ENCODE results near the gene RAD18.

RAD18 gene

DNA sequence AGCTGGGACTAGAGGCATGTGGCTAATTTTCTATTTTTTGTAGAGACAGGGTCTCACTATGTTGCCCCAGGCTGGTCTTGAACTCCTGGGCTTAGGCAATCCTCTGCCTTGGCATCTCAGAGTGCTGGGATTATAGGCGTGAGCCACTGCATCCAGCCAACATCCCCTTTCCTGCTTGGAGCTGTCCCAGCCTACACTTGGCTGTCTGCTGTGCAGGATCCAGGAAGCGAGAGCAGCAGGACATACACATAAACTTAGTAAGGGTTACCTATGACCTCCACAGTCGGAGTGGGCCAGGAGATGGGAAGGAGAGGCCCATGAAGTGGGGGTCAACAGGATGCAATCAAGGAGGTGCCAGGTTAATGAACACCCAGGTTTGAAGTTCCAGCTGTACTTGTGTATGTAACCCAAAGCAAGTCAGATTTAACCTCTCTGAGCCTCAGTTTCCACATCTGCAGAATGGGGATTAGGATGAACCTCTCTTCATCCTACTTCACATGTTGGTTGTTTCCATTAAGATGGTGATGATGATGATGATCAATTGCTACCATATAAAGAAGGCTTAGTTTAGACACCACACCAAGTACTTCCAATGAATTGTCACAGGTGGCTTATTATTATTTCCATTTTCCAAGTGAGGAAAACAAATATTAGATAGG is 124.4 kb downstream of the RAD18 start:
- Mint-ChIP-seq H3K27ac (no peak overlapping the region), H3K36me3 (no peaks in the 10 kb centered on the region), H3K9me3 (ENCODE audit: low read depth) (no peaks in the 10 kb centered on the region), H3K27me3 (no peaks in the 10 kb centered on the region), H3K4me1 (ENCODE audit: low read depth) (no peaks in the 10 kb centered on the region), H3K4me3 (no peak overlapping the region)

DNA sequence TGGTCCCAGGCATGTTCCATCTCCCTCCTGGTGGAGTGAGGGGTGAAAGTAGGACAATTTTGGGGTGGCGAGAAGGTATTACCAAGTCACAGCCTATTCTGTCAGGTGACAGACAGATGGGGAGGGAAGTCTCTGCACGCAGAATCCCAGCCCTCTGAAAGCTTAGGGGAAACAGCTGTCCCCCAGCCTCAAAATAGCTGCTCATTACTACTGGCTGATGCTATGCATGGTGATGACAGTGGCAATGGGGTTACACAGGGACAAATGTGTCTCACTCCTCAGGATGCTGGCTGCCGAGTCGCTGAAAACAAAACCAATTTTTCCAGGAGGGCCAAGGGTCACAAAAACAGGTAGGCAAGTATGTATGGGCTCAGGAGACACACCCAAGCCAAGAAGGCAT is 125.0 kb downstream of the RAD18 start:
- Mint-ChIP-seq H3K4me3 (no peak overlapping the region), H3K9me3 (ENCODE audit: low read depth) (no peaks in the 10 kb centered on the region), H3K27ac (no peak overlapping the region), H3K36me3 (no peaks in the 10 kb centered on the region), H3K4me1 (ENCODE audit: low read depth) (no peaks in the 10 kb centered on the region), H3K27me3 (no peaks in the 10 kb centered on the region)

DNA sequence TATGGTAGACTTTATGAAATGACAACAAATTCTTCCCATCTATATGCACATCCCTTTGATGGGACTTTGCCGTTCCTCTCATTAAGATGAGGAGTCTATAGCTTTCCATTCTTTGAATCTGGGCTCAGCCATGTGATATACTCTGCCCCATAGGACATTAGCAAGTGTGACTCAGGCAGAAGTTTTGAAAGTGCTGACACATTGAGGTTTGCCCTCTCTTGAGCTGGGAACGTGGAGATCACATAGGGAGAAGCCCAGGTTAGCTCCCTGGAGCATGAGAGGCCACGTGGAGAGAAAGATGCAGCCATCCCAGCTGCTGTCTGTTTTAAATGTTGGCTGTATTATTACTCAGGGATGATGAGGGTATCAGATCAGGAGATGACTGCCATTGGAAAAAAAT is 126.1 kb downstream of the RAD18 start:
- Mint-ChIP-seq H3K36me3 (no peaks in the 10 kb centered on the region), H3K4me1 (ENCODE audit: low read depth) (no peaks in the 10 kb centered on the region), H3K27ac (no peak overlapping the region), H3K4me3 (no peak overlapping the region), H3K27me3 (no peaks in the 10 kb centered on the region), H3K9me3 (ENCODE audit: low read depth) (no peaks in the 10 kb centered on the region)

DNA sequence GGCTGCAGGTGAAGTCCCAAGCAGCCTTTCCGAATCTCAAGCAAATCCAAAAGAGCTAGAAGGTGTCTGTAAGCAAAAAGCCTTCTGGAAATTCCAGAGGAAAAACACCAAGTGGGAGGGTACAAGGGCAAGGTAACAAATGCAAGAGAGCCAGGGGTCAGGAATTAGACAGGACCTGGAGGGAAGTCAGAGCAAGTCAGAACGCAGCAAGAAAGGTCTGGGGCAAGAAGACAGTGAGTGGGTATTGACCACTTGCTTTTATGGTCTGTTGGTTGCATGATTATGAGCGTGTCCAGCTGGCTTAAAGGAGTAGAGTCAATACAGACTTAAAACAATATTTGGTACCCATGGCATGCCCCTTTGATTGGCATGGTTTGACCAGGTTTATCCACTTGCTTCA is 127.2 kb downstream of the RAD18 start:
- no peak overlapping the region for H3K4me3 Mint-ChIP-seq
- H3K9me3 Mint-ChIP-seq (ENCODE audit: low read depth), result no peaks in the 10 kb centered on the region
- no peak overlapping the region for H3K27ac Mint-ChIP-seq
- H3K27me3 Mint-ChIP-seq, result no peaks in the 10 kb centered on the region
- H3K36me3 Mint-ChIP-seq, result no peaks in the 10 kb centered on the region
- no peaks in the 10 kb centered on the region for H3K4me1 Mint-ChIP-seq (ENCODE audit: low read depth)

DNA sequence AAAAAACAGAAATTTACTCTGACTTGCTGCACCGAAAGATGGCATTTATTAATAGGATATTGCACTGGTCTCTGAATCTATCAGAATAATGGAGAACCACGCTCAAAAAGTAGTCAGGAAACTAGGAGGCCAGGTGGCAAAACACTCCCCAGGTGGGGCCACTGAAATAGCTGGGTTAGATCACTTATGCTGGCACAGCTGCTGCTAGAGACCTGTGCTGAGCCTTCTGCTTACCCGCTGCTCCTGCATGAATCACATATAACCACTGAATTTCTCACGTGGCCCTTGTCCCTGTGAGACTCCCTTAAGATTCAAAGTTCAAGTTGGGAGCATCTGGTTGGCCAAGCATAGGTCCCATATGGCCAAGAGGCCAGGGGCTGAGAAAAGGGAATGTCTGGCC is 127.9 kb downstream of the RAD18 start:
- Mint-ChIP-seq H3K27me3 (no peaks in the 10 kb centered on the region), H3K9me3 (ENCODE audit: low read depth) (no peaks in the 10 kb centered on the region), H3K27ac (no peak overlapping the region), H3K36me3 (no peaks in the 10 kb centered on the region), H3K4me3 (no peak overlapping the region), H3K4me1 (ENCODE audit: low read depth) (no peaks in the 10 kb centered on the region)

DNA sequence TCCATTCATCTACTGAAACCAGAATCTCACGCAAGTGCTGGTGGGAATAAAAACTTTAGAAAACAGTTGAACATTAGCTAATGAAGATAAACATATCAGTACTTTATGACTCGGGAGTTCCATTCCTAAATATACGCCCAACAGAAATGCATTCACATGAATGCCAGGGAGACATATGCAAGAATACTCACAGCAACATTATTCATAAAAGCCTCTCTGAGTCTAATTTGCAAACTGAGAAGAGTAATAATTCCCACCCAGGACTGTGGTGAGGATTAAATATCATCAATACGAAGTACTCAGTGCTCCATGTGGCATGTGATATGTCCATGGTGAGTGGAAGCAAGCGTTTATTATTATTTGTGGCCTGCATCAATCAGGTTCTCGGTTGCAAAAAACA is 128.3 kb downstream of the RAD18 start:
- Mint-ChIP-seq H3K4me3 (no peak overlapping the region), H3K27ac (no peak overlapping the region), H3K9me3 (ENCODE audit: low read depth) (no peaks in the 10 kb centered on the region)

DNA sequence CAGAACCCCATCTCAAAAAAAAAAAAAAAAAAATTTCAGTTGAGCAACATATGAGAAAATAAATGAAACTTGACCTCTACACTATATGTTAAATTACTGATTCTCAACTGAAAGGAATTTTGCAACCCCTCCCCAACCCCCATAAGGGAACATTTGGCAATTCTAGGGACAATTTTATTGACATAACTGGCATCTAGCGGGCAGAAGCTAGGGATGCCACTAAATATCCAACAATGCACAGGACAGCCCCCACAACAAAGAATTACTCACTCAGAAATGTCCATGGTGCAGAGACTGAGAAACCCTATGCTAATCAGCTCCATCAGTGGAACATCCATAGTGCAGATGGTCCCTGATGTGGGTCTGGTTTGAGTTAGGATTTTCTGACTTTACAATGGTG is 135.6 kb downstream of the RAD18 start:
- no peaks in the 10 kb centered on the region for H3K4me1 Mint-ChIP-seq (ENCODE audit: low read depth)
- H3K27ac Mint-ChIP-seq, result no peak overlapping the region
- H3K4me3 Mint-ChIP-seq, result no peak overlapping the region
- peaks cover under 1% of the 10 kb centered on the region for H3K36me3 Mint-ChIP-seq
- no peaks in the 10 kb centered on the region for H3K27me3 Mint-ChIP-seq
- H3K9me3 Mint-ChIP-seq (ENCODE audit: low read depth), result no peaks in the 10 kb centered on the region

More for the DNA sequence above, 128.3 kb downstream of the RAD18 start:
- Mint-ChIP-seq H3K4me1 (ENCODE audit: low read depth) (no peaks in the 10 kb centered on the region), H3K36me3 (no peaks in the 10 kb centered on the region), H3K27me3 (no peaks in the 10 kb centered on the region)
